Kidney epithelial cell (primary cell): ENCODE data around the gene SCUBE1. TPM values are rescaled to one million over a fixed set of nuclear protein-coding genes. Genes with fewer than 3 reads are reported as not detected.

Source experiments
- DNase-seq: peaks from one replicate; pipeline ENCODE4 v3.0.0-alpha.2; 2010; ENCODE audit warnings: low read depth
- H3K27me3 ChIP-seq: 2 replicates; pipeline ENCODE4 v1.6.0; 2011; ENCODE audit warnings: low read length; ENCODE audit not compliant: control insufficient read depth, insufficient read depth
- H3K36me3 ChIP-seq: 2 replicates; pipeline ENCODE4 v1.5.1; 2011; ENCODE audit warnings: low read length; ENCODE audit not compliant: control insufficient read depth, insufficient read depth
- H3K4me3 ChIP-seq: 2 replicates; pipeline ENCODE4 v1.5.1; 2011; ENCODE audit warnings: low read depth, mild to moderate bottlenecking, control low read depth, low read length
- total RNA-seq: library from RNA; depleted of rRNA; stranded (reverse); fragments of >200 nt; gene quantifications from 2 replicates; pipeline ENCODE4 v1.2.3, GENCODE V29; 2015
- TF ChIP-seq, protein P1 (sequence below): IDR thresholded peaks from 2 replicates; pipeline ENCODE4 v1.5.1; 2011; ENCODE audit warnings: mild to moderate bottlenecking, moderate library complexity, low read length, control low read depth, inconsistent platforms; ENCODE audit not compliant: insufficient read depth, poor library complexity, severe bottlenecking

The SCUBE1 gene
- total RNA-seq, 1 donor from 2014 or later = 0.04 TPM

DNA sequence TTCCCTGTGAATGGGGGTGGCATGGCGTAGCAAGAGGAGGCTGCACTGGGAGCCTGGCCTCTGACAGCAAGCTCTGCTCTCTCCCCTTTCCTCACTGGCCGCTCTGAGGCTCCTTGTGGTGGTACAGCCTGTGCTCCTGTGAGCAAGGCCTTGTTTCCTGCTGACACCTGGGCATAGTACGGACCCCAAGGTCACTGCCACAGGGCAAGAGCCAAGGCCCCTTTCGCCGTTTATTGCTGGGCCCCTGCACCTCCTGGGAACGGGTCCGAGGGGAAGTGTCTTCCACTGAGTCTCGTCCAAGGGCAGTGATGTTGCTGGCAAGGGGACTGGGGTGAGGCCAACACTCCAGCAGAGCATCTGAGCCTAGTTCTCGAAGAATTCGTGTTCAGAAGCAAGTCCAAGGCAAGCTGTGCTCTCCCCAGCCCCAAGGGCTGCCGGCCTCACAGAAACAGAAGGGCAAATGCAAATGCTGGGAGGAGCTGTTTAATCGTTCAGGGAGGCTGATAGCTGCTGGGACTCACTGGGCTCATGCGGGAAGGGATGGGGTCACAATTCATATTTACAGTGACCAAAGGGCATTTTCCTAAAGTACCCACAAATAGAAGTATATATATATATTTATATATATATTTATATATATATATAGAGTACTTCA is 140.3 kb downstream of the SCUBE1 start:
- TF ChIP-seq, protein P1, sequence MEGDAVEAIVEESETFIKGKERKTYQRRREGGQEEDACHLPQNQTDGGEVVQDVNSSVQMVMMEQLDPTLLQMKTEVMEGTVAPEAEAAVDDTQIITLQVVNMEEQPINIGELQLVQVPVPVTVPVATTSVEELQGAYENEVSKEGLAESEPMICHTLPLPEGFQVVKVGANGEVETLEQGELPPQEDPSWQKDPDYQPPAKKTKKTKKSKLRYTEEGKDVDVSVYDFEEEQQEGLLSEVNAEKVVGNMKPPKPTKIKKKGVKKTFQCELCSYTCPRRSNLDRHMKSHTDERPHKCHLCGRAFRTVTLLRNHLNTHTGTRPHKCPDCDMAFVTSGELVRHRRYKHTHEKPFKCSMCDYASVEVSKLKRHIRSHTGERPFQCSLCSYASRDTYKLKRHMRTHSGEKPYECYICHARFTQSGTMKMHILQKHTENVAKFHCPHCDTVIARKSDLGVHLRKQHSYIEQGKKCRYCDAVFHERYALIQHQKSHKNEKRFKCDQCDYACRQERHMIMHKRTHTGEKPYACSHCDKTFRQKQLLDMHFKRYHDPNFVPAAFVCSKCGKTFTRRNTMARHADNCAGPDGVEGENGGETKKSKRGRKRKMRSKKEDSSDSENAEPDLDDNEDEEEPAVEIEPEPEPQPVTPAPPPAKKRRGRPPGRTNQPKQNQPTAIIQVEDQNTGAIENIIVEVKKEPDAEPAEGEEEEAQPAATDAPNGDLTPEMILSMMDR = no peak
- DNase-seq = no peak
- no peak overlapping the region for H3K4me3 ChIP-seq
- H3K36me3 ChIP-seq = no peaks in the 10 kb centered on the region
- H3K27me3 ChIP-seq = peaks cover 9% of the 10 kb centered on the region

DNA sequence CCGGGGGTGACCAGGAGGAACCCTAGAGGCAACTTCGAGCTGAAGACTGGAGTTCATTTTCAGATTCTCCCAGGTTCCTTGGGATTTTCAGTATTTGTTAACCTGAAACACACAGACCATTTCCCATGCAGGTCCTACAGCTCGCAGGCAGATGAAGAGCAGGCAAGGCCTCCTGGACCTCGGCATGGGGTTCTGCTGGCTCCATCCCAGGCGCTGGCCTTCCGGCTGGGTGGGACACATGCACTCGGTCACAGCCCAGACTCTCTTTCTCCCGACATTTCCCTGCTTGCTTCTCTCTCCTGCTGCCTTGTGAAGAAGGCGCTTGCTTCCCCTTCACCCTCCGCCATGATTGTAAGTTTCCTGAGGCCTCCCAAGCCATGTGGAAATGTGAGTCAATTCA is 140.8 kb downstream of the SCUBE1 start:
- no peak overlapping the region for H3K4me3 ChIP-seq
- DNase-seq = no peak
- TF ChIP-seq, protein P1 = no peak
- peaks cover 11% of the 10 kb centered on the region for H3K27me3 ChIP-seq
- H3K36me3 ChIP-seq = no peaks in the 10 kb centered on the region

DNA sequence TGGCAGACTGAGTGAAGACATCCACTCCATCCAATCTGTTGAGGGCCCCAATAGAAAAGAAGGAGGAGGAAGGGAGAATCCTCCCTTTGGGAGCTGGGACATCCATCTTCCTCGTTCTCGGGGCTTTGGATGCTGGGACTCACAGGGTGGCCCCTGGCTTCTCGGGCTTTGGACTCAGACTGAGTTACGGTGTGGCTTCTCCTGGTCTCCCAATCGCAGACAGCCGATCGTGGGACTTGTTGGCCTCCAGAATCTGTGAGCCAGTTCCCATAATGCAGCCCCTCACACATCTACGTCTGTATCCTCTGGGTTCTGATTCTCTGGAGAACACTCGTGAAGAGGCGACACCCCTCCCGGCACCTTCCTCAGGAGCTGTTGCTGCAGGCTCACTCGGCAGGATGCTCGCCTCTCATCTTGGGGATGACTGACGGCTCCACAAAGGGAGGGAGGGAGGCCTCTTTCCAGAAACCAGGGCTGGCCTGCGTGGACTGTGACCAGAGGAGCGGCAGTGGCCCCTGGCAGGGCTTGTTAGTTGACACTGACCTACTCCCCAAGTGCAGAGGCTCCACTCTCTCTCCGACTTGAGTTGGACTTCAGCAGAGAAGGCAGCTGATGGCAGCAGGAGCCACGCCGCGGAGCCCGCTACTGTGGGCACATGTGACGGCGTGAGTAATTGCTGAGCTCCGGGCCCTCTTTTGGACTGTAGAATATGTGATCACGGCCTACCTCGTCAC is 141.5 kb downstream of the SCUBE1 start:
- TF ChIP-seq, protein P1 = no peak
- H3K27me3 ChIP-seq = peaks cover 6% of the 10 kb centered on the region
- DNase-seq = no peak
- no peaks in the 10 kb centered on the region for H3K36me3 ChIP-seq
- no peak overlapping the region for H3K4me3 ChIP-seq

DNA sequence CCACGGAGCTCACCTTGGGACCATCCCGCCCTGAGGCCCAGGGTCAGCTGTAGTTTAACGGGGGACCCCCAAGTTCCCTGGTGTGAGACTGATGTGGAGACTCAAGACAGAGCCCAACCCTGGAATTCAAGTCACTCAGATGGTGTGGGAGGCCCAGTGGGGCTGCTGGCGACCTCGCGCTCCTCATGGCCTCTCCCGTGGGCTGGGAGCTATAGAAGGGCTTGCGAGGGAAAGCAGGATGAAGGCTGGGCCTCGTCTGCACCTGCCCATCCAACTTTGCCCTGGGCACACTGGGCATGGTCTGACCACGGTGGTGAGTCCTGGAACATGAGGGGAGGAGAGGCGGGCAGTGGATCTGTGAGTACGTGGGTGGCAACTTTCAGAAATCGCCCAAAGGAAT is 142.6 kb downstream of the SCUBE1 start:
- peaks cover 6% of the 10 kb centered on the region for H3K27me3 ChIP-seq

DNA sequence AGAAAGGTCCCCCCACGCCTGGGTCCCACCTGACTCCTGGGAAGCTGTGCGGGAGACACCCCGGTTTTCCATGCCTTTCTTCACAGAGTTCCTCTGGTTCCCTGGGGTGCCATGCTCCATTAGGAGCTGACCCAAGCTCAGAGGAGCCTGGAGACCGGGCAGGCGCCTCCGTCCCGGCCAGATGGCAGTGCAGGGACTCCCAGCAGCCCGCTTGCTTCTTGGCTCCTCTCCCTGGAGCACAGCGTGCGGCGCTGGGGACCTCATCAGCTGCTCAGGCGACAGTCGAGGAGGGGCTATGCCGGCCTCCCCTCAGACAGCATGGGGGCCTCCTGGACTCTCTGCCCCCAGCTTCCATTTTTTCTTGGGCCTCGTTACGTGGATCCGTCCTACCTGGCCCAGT is 143.1 kb downstream of the SCUBE1 start:
- TF ChIP-seq, protein P1 = no peak
- no peaks in the 10 kb centered on the region for H3K36me3 ChIP-seq
- peaks cover 6% of the 10 kb centered on the region for H3K27me3 ChIP-seq
- no peak for DNase-seq
- H3K4me3 ChIP-seq = no peak overlapping the region

More for the DNA sequence above, 142.6 kb downstream of the SCUBE1 start:
- no peak for DNase-seq
- no peak overlapping the region for H3K4me3 ChIP-seq
- TF ChIP-seq, protein P1 = no peak
- H3K36me3 ChIP-seq = no peaks in the 10 kb centered on the region
